HCT116 (cell line): Measurements from ENCODE around the gene ANKHD1. TPM values are rescaled to one million over a fixed set of nuclear protein-coding genes. Genes with fewer than 3 reads are reported as not detected.
A peak's percentile ranks its signal among the peaks of the same experiment; 100 is the strongest.

Experiments used
- ATAC-seq: fragments of 200-7000 bp; cut with Tn5 transposase; 2 replicates; pipeline ENCODE4 v1.9.1; 2020; ENCODE audit warnings: mild to moderate bottlenecking, moderate library complexity
- BruUV-seq: library from RNA; stranded (reverse); fragments of 400-500 nt; replicated peaks from 2 replicates; lab custom pipeline; 2021; lab: Mats Ljungman, UMichigan
- CTCF ChIA-PET: fragments of 300-600 bp; sonication (Branson Sonifier 250); formaldehyde crosslinking; loops from one replicate; lab custom pipeline; 2021; ENCODE audit warnings: antibody characterized with exemption; lab: Charles Lee
- POLR2A ChIA-PET: fragments of 300-600, 350-600 bp; sonication (Branson Sonifier 250); formaldehyde crosslinking; loops from one replicate; lab custom pipeline; 2021; ENCODE audit warnings: antibody characterized with exemption; lab: Charles Lee
- RAD21 ChIA-PET, 2 experiments: fragments of 300-600 bp; sonication (Branson Sonifier 250); formaldehyde crosslinking; loops; one replicate each; lab custom pipeline; 2023; ENCODE audit warnings: low total read pairs in 2 of 2; ENCODE audit not compliant: uncharacterized antibody in 2 of 2, unreplicated experiment in 2 of 2, low non-redundant PET in 1 of 2; lab: Charles Lee
- DNase-seq: peaks from one replicate; pipeline ENCODE4 v3.0.0-alpha.2; 2010; ENCODE audit warnings: low read depth, low spot score
- H2AFZ ChIP-seq: fragments of 200-600 bp; shearing (Covaris generic), sonication (generic); 2 replicates; pipeline ENCODE4 v1.6.1; 2017; ENCODE audit warnings: low read depth, mixed run types, mixed read lengths, antibody characterized with exemption, low read length; ENCODE audit not compliant: poor library complexity, severe bottlenecking
- H3K27ac ChIP-seq: 2 replicates; pipeline ENCODE4 v1.5.1; 2012; ENCODE audit warnings: low read depth, low read length
- H3K27me3 ChIP-seq: fragments of 200-600 bp; sonication (generic); 2 replicates; pipeline ENCODE4 v1.6.1; 2016; ENCODE audit warnings: mixed run types, low read length, mixed read lengths; ENCODE audit not compliant: insufficient read depth
- H3K36me3 ChIP-seq, 2 experiments: fragments of 200-500 bp in 1 of 2; fragments of 200-600 bp in 1 of 2; sonication (Bioruptor generic) in 1 of 2; sonication (generic) in 1 of 2; 2 replicates each; pipeline versions ENCODE4 v1.5.1 to v1.6.1; 2014 to 2016; ENCODE audit warnings: low read length in 2 of 2, inconsistent platforms in 1 of 2, mixed read lengths in 1 of 2, mixed run types in 1 of 2; ENCODE audit not compliant: insufficient read depth in 2 of 2, control insufficient read depth in 1 of 2
- H3K4me1 ChIP-seq, 2 experiments: fragments of 200-600 bp in 1 of 2; sonication (generic) in 1 of 2; 2 replicates each; pipeline versions ENCODE4 v1.5.1 to v1.6.1; 2012 to 2017; ENCODE audit warnings: low read length in 2 of 2, inconsistent platforms in 1 of 2, mild to moderate bottlenecking in 1 of 2, mixed read lengths in 1 of 2, mixed run types in 1 of 2, moderate library complexity in 1 of 2; ENCODE audit not compliant: insufficient read depth in 2 of 2, control insufficient read depth in 1 of 2
- H3K4me2 ChIP-seq: fragments of 200-600 bp; sonication (generic); 2 replicates; pipeline ENCODE4 v1.6.1; 2017; ENCODE audit warnings: mixed run types, low read length, mixed read lengths
- H3K4me3 ChIP-seq, 2 experiments: fragments of 200-600 bp in 1 of 2; sonication (generic) in 1 of 2; replicated peaks in 1 of 2; 2 replicates each; pipeline ENCODE4 v1.5.1; 2011 to 2016; ENCODE audit warnings: low read length in 2 of 2, control low read depth in 1 of 2, low read depth in 1 of 2, mild to moderate bottlenecking in 1 of 2, mixed read lengths in 1 of 2, mixed run types in 1 of 2
- H3K79me2 ChIP-seq: fragments of 200-600 bp; sonication (generic); 2 replicates; pipeline ENCODE4 v1.6.1; 2017; ENCODE audit warnings: mild to moderate bottlenecking, mixed run types, low read length, moderate library complexity, mixed read lengths; ENCODE audit not compliant: insufficient read depth
- H3K9ac ChIP-seq: fragments of 200-600 bp; sonication (generic); 2 replicates; pipeline ENCODE4 v1.6.1; 2016; ENCODE audit warnings: low read length, mixed read lengths
- H3K9me2 ChIP-seq: fragments of 200-600 bp; sonication (generic), shearing (Covaris generic); 2 replicates; pipeline ENCODE4 v1.6.1; 2017; ENCODE audit warnings: mixed run types, mild to moderate bottlenecking, moderate library complexity; ENCODE audit not compliant: insufficient read depth
- H3K9me3 ChIP-seq, 2 experiments: fragments of 200-500 bp in 1 of 2; fragments of 200-600 bp in 1 of 2; sonication (Bioruptor generic) in 1 of 2; sonication (generic) in 1 of 2; 2 replicates each; pipeline ENCODE4 v1.6.1; 2014 to 2017; ENCODE audit warnings: low read length in 2 of 2, mixed read lengths in 2 of 2, inconsistent platforms in 1 of 2, low read depth in 1 of 2, mild to moderate bottlenecking in 1 of 2, mixed run types in 1 of 2, moderate library complexity in 1 of 2; ENCODE audit not compliant: control insufficient read depth in 1 of 2, insufficient read depth in 1 of 2
- H4K20me1 ChIP-seq: fragments of 200-600 bp; sonication (generic), shearing (Covaris generic); 2 replicates; pipeline ENCODE4 v1.6.1; 2017; ENCODE audit warnings: mixed run types, mild to moderate bottlenecking, moderate library complexity; ENCODE audit not compliant: insufficient read depth
- ATF3 ChIP-seq: IDR thresholded peaks from 2 replicates; pipeline ENCODE4 v1.6.1; 2012
- ELF1 ChIP-seq: IDR thresholded peaks from 2 replicates; pipeline ENCODE4 v1.6.1; 2012; ENCODE audit warnings: low read depth, borderline replicate concordance
- MAX ChIP-seq: IDR thresholded peaks from 2 replicates; pipeline ENCODE4 v1.6.1; 2012
- POLR2A ChIP-seq: IDR thresholded peaks from 2 replicates; pipeline ENCODE4 v1.7.0; 2011; ENCODE audit warnings: borderline replicate concordance; ENCODE audit not compliant: insufficient read depth, insufficient read length; ENCODE audit errors: extremely low read depth
- POLR2AphosphoS5 ChIP-seq: IDR thresholded peaks from 2 replicates; pipeline ENCODE4 v1.6.1; 2011; ENCODE audit warnings: mild to moderate bottlenecking, low read depth, low read length, moderate library complexity
- REST ChIP-seq: IDR thresholded peaks from 2 replicates; pipeline ENCODE4 v1.6.1; 2012; ENCODE audit warnings: low read depth
- intact Hi-C: fragments of 100-400 bp; cut with micrococcal nuclease; formaldehyde crosslinking; loops from 2 replicates; pipeline ENCODE4 v1.10.0; 2022
- total RNA-seq: library from RNA; stranded (reverse); gene quantifications from one replicate; pipeline ENCODE4 v1.2.1, GENCODE V29; 2021; ENCODE audit not compliant: unreplicated experiment

The ANKHD1 gene
- total RNA-seq, 1 experiment from 2014 or later: 80.8 TPM

GRCh38 chr5:140391312-140391711 is 10.3 kb upstream of the ANKHD1 start:
- DNase-seq: no peak
- POLR2A ChIA-PET: no interaction called here

More at GRCh38 chr5:140391312-140391711, 10.3 kb upstream of the ANKHD1 start:
- H3K4me3 ChIP-seq: no peak overlapping the region
- no peaks in the 10 kb centered on the region for H3K9me2 ChIP-seq
- H3K27ac ChIP-seq: no peak overlapping the region
- no peaks in the 10 kb centered on the region for H3K79me2 ChIP-seq
- H3K36me3 ChIP-seq: no peaks in the 10 kb centered on the region
- no peaks in the 10 kb centered on the region for H3K27me3 ChIP-seq
- TF ChIP-seq ELF1: no peak
- no peak for TF ChIP-seq POLR2A
- TF ChIP-seq MAX: no peak
- no peak for TF ChIP-seq ATF3
- TF ChIP-seq REST: no peak
- no peak for TF ChIP-seq POLR2AphosphoS5
- TF ChIP-seq, all 23 proteins: peak for 0
- H3K4me2 ChIP-seq: peak overlapping the region; percentile 18
- peak; percentile 23; the same call in 1 of the 2 replicates for ATAC-seq
- H4K20me1 ChIP-seq: no peaks in the 10 kb centered on the region
- ChIA-PET RAD21 (no interaction called here), CTCF (no interaction called here)
- no peak overlapping the region for H3K9ac ChIP-seq
- BruUV-seq: no TSS peak
- no peak overlapping the region for H2AFZ ChIP-seq
- H3K9me3 ChIP-seq: no peaks in the 10 kb centered on the region
- H3K4me1 ChIP-seq: peaks cover 9 to 15% of the 10 kb centered on the region in 2 experiments; a peak in 3 of 4 replicates
- intact Hi-C loops: no loop called here
